A673 (cell line): ENCODE data around the gene SUGP2. TPM values are rescaled to one million over a fixed set of nuclear protein-coding genes. Genes with fewer than 3 reads are reported as not detected.

Experiments used
- Bru-seq: library from RNA; stranded (reverse); fragments of 400-500 nt; gene quantifications from one replicate; lab custom pipeline; 2021; lab: Mats Ljungman, UMichigan
- BruChase-seq, 2 experiments: library from RNA; stranded (reverse); fragments of 400-500 nt; gene quantifications; one replicate each; lab custom pipeline; 2021; lab: Mats Ljungman, UMichigan
- BruUV-seq: library from RNA; stranded (reverse); fragments of 400-500 nt; replicated peaks from 2 replicates; lab custom pipeline; 2021; lab: Mats Ljungman, UMichigan
- CTCF ChIA-PET: fragments of 300-600 bp; sonication (Branson Sonifier 250); formaldehyde crosslinking; loops from one replicate; lab custom pipeline; 2022; ENCODE audit warnings: antibody characterized with exemption; lab: Charles Lee
- POLR2A ChIA-PET: fragments of 300-600 bp; sonication (Branson Sonifier 250); formaldehyde crosslinking; loops from one replicate; lab custom pipeline; 2022; ENCODE audit warnings: antibody characterized with exemption; ENCODE audit not compliant: low non-redundant PET; lab: Charles Lee
- DNase-seq: peaks from one replicate; pipeline ENCODE4 v3.0.0-alpha.2; 2015; ENCODE audit warnings: low spot score
- H3K27ac ChIP-seq: fragments of 200-600 bp; sonication (generic); 2 replicates; pipeline ENCODE4 v1.5.1; 2016; ENCODE audit warnings: mixed run types, low read depth, mild to moderate bottlenecking, mixed read lengths, antibody characterized with exemption, low read length; ENCODE audit not compliant: poor library complexity, severe bottlenecking
- H3K27me3 ChIP-seq: fragments of 200-600 bp; sonication (generic); replicated peaks from 2 replicates; pipeline ENCODE4 v1.6.1; 2017; ENCODE audit warnings: mixed run types, low read depth, mild to moderate bottlenecking, mixed read lengths, antibody characterized with exemption, low read length; ENCODE audit not compliant: insufficient read depth, poor library complexity
- H3K36me3 ChIP-seq: fragments of 200-600 bp; sonication (generic); 2 replicates; pipeline ENCODE4 v1.6.1; 2016; ENCODE audit warnings: mixed run types, mild to moderate bottlenecking, mixed read lengths, antibody characterized with exemption, low read length; ENCODE audit not compliant: insufficient read depth, poor library complexity, severe bottlenecking
- H3K4me1 ChIP-seq: fragments of 200-600 bp; sonication (generic); 2 replicates; pipeline ENCODE4 v1.6.1; 2017; ENCODE audit warnings: mixed run types, mild to moderate bottlenecking, mixed read lengths, antibody characterized with exemption, low read length; ENCODE audit not compliant: insufficient read depth, poor library complexity, severe bottlenecking
- H3K4me3 ChIP-seq: fragments of 200-600 bp; sonication (generic); 2 replicates; pipeline ENCODE4 v1.5.1; 2016; ENCODE audit warnings: low read depth, mixed run types, mild to moderate bottlenecking, mixed read lengths, low read length; ENCODE audit not compliant: poor library complexity, severe bottlenecking
- H3K9me3 ChIP-seq: fragments of 200-600 bp; sonication (generic); 2 replicates; pipeline ENCODE4 v1.6.1; 2016; ENCODE audit warnings: mixed run types, low read depth, mild to moderate bottlenecking, mixed read lengths, antibody characterized with exemption, low read length; ENCODE audit not compliant: poor library complexity, severe bottlenecking
- CTCF ChIP-seq: fragments of 300-800, 200-600 bp; sonication (generic); conservative IDR thresholded peaks from 2 replicates; pipeline ENCODE4 v1.5.1; 2017; ENCODE audit warnings: low read depth, mild to moderate bottlenecking, antibody characterized with exemption, low read length, moderate library complexity, mixed read lengths
- EZH2 ChIP-seq: fragments of 200-600 bp; sonication (generic); IDR thresholded peaks from 2 replicates; pipeline ENCODE4 v1.6.1; 2017; ENCODE audit warnings: borderline replicate concordance, low read depth, mild to moderate bottlenecking, mixed read lengths, antibody characterized with exemption, low read length; ENCODE audit not compliant: poor library complexity, severe bottlenecking
- intact Hi-C: fragments of 100-400 bp; cut with micrococcal nuclease; formaldehyde crosslinking; loops from one replicate; pipeline ENCODE4 v1.10.0; 2022; ENCODE audit not compliant: unreplicated experiment
- long read RNA-seq: library from polyadenylated mRNA; stranded (forward); transcript quantifications from one replicate; pipeline ENCODE4 v2.0.0, GENCODE V29; 2022
- total RNA-seq: library from RNA; stranded (reverse); gene quantifications from 2 replicates; pipeline ENCODE4 v1.2.3, GENCODE V29; 2021

SUGP2 gene
- 120 and 136 TPM in 2 replicates for total RNA-seq
- percentile 80 among the genes with signal in this experiment for Bru-seq, nascent RNA
- percentile 91 among the genes with signal in this experiment for BruChase-seq, experiment 1, labeled RNA remaining after a 2-hour chase
- percentile 95 among the genes with signal in this experiment for BruChase-seq, experiment 2, labeled RNA remaining after a 6-hour chase
- long read RNA-seq, full-length matches to known transcripts, result 62 of 151 reads
- long read RNA-seq, partial matches to known transcripts, result 25 of 151 reads
- long read RNA-seq, other reads (novel, unspliced or antisense), result 64 of 151 reads

DNA sequence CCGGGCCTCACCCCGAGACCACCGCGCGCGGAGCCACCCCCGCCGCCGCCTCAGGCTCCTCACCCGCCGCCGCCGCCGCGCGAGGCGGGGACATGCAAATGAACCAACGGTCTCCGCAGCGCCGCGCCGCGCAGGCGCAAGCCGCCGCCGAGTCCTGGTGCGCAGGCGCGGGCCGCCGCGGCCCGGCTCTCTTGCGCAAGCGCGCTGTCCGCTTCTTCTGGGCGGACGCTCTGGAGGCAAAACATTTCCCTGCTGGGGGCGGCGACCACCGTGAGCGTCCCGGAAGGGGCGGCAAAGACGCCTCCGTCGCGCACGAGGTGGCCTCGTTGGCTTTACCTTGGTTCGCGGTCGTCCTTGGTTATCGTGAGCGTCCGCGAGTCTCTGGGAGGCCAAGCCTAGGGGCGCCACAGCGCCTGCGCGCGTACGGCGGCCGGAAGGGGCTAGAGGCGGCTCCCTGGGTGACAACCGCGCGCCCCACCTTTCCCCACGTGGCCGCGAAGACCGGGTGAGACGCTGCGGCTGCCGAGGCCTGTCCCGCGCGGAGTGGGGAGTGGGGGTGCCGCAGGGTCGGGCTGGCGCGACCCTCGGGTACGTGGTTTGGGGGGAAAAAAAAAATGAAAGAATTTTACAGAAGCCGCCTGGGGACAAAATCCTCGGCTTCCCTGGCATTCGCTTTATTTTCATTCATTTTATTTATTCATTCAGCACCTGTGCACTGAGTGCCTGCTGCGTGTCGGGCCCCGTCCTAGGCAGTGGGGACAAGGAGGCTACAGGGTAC, at the start of gene SUGP2, which contains the start of gene ARMC6:
TSS of gene SUGP2 (minus strand) at position 92 of the 778 bp plus-strand sequence. CDS start 2,446 bp downstream, outside the sequence.
TSS of gene ARMC6 (plus strand) at position 178 of the 778 bp plus-strand sequence. CDS start 607 bp downstream, outside the sequence.
- Histone ChIP-seq H3K27me3 (no peaks in the 10 kb centered on the region), H3K36me3 (peaks cover 36% of the 10 kb centered on the region), H3K4me1 (no peaks in the 10 kb centered on the region), H3K27ac (peak within 1 kb of the TSS; percentile 94), H3K4me3 (peak within 1 kb of the TSS; percentile 93), H3K9me3 (no peaks in the 10 kb centered on the region)
- POLR2A ChIA-PET, result no interaction called here
- TF ChIP-seq EZH2, result no peak
- 0 out of 2 replicates have a peak, but pooled peaks have one; percentile 8 for TF ChIP-seq CTCF
- no TSS peak for BruUV-seq
- DNase-seq, result peak; percentile 92
- CTCF ChIA-PET, result no interaction called here
- intact Hi-C loops, result no loop called here

GRCh38 chr19:19081642-19082151, 48.4 kb upstream of the SUGP2 start:
- H3K4me3 ChIP-seq, result no peak overlapping the region
- no peak for TF ChIP-seq EZH2
- no peak for TF ChIP-seq CTCF
- intact Hi-C loops, result no loop called here
- peaks cover 7% of the 10 kb centered on the region for H3K4me1 ChIP-seq
- CTCF ChIA-PET, result no interaction called here
- DNase-seq, result no peak
- H3K27ac ChIP-seq, result no peak overlapping the region
- POLR2A ChIA-PET, result no interaction called here
- H3K9me3 ChIP-seq, result no peaks in the 10 kb centered on the region
- no peaks in the 10 kb centered on the region for H3K27me3 ChIP-seq
- BruUV-seq, result no TSS peak
- no peaks in the 10 kb centered on the region for H3K36me3 ChIP-seq

GRCh38 chr19:19079571-19079970, 46.3 kb upstream of the SUGP2 start:
- CTCF ChIA-PET, result no interaction called here
- H3K9me3 ChIP-seq, result no peaks in the 10 kb centered on the region
- no peaks in the 10 kb centered on the region for H3K27me3 ChIP-seq
- POLR2A ChIA-PET, result no interaction called here
- intact Hi-C loops, result no loop called here
- no peaks in the 10 kb centered on the region for H3K36me3 ChIP-seq
- H3K27ac ChIP-seq, result no peak overlapping the region
- peaks cover 9% of the 10 kb centered on the region for H3K4me1 ChIP-seq
- H3K4me3 ChIP-seq, result no peak overlapping the region
- no peak for TF ChIP-seq EZH2
- no peak for TF ChIP-seq CTCF
- BruUV-seq, result no TSS peak
- no peak for DNase-seq
